ENCODE data around the gene CRTC3.
A peak's percentile ranks its signal among the peaks of the same experiment; 100 is the strongest.

CRTC3 gene

DNA sequence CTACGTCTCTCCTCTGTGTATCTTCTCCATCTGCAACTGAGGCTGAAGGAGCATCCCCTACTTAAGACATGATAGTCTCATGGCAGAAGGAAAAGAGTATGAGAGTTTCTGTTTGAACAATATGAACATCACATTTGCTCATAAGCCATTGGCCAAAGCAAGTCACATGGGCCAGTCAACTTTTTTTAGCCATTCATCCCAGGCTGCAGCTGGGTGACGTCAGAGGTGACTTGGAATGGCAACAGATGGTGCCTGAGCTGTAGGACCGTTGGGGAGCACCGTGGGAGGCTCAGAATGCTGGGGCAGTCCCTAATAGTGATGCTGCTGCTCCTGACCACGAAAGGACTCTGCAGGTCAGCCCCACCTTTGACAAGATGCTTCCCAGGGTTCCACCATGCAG lies 58.7 kb downstream of the CRTC3 start:
- DNase-seq (ENCODE audit: extremely low read depth, low read depth), result no peak
- TF ChIP-seq, protein P1, sequence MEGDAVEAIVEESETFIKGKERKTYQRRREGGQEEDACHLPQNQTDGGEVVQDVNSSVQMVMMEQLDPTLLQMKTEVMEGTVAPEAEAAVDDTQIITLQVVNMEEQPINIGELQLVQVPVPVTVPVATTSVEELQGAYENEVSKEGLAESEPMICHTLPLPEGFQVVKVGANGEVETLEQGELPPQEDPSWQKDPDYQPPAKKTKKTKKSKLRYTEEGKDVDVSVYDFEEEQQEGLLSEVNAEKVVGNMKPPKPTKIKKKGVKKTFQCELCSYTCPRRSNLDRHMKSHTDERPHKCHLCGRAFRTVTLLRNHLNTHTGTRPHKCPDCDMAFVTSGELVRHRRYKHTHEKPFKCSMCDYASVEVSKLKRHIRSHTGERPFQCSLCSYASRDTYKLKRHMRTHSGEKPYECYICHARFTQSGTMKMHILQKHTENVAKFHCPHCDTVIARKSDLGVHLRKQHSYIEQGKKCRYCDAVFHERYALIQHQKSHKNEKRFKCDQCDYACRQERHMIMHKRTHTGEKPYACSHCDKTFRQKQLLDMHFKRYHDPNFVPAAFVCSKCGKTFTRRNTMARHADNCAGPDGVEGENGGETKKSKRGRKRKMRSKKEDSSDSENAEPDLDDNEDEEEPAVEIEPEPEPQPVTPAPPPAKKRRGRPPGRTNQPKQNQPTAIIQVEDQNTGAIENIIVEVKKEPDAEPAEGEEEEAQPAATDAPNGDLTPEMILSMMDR (IDR thresholded peaks at IDR 0.05; ENCODE audit: low read depth, low read length, missing control alignments), result no peak
- no peak overlapping the region for H3K4me3 ChIP-seq (replicated peaks; ENCODE audit: low read depth, low read length)

DNA sequence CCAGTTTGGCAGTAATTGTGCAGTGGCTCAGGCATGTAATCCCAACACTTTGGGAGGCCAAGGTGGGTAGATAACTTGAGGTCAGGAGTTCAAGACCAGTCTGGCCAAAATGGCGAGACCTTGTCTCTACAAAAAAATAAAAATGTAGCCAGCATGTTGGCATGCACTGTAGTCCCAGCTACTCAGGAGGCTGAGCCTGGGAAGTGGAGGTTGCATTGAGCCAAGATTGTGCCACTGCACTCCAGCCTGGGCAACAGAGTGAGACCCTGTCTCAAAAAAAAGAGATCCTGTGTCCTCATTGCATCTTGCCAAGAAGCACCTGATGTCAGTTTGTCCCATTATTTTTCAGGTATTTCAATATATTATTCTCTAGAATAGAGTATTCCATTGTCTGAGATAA lies 61.8 kb downstream of the CRTC3 start:
- H3K4me3 ChIP-seq (replicated peaks; ENCODE audit: low read depth, low read length), result no peak overlapping the region
- TF ChIP-seq, protein P1 (IDR thresholded peaks at IDR 0.05; ENCODE audit: low read depth, low read length, missing control alignments), result no peak
- no peak for DNase-seq (ENCODE audit: extremely low read depth, low read depth)

DNA sequence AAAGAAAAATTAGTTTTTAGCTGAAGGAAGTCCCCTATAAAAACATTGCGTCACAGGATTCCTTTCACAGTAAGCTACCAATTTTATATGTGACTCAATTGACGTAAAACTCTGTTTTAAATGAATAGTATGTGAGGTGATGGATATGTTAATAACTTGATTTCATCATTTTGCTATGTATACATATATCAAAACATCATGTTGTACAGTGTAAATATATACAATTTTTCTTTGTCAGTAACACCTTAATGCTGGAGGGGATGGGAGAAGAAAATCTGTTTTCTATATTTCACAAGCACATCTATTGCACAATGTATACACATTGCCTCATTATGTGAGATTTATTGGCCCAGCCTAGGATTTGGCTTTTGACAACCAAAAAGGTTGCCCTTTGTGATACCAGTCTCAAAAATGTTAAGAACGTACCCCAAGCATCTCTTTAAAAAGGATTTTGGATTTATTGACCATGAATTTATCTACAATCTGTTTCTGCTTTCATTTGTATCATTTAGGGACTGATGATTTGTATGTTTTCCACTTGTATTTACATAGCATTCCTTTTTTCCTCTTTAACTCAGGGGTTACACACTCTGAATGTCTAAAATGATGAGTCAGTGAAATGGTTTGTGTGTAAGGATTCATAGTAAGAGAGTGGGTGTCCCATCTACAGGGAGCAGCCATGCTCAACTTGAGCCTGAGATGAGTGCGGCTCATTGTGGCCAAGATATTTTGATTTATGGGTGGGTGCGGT lies 62.6 kb downstream of the CRTC3 start:
- TF ChIP-seq, protein P1 (IDR thresholded peaks at IDR 0.05; ENCODE audit: low read depth, low read length, missing control alignments), result no peak
- no peak overlapping the region for H3K4me3 ChIP-seq (replicated peaks; ENCODE audit: low read depth, low read length)
- peak; percentile 39 for DNase-seq (ENCODE audit: extremely low read depth, low read depth)

GRCh38 chr15:90593499-90594158 lies 63.9 kb downstream of the CRTC3 start:
- no peak for DNase-seq (ENCODE audit: extremely low read depth, low read depth)
- TF ChIP-seq, protein P1 (IDR thresholded peaks at IDR 0.05; ENCODE audit: low read depth, low read length, missing control alignments), result no peak
- H3K4me3 ChIP-seq (replicated peaks; ENCODE audit: low read depth, low read length), result no peak overlapping the region

DNA sequence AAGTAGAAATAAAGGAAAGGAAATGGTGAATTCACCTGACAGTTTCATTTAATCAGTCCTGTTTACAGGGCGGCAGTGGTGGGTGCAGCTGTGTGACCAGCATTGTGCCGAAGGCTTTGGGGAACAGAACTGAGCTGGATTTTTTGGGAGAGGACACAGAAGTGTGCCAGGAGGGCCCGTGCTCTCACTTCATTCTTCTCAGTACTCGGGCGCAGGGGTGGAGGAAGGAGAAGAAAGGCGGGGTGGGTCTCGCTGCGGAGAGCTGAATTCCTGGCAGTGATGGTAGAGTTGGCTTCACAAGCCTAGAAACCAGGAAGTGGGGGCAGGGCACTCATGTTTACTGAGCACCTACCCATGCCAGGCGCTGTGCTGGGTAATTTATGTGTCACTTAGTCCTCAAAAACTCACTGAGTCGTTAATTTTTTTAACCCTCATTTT lies 64.6 kb downstream of the CRTC3 start:
- H3K4me3 ChIP-seq (replicated peaks; ENCODE audit: low read depth, low read length), result no peak overlapping the region
- no peak for DNase-seq (ENCODE audit: extremely low read depth, low read depth)
- TF ChIP-seq, protein P1 (IDR thresholded peaks at IDR 0.05; ENCODE audit: low read depth, low read length, missing control alignments), result no peak

DNA sequence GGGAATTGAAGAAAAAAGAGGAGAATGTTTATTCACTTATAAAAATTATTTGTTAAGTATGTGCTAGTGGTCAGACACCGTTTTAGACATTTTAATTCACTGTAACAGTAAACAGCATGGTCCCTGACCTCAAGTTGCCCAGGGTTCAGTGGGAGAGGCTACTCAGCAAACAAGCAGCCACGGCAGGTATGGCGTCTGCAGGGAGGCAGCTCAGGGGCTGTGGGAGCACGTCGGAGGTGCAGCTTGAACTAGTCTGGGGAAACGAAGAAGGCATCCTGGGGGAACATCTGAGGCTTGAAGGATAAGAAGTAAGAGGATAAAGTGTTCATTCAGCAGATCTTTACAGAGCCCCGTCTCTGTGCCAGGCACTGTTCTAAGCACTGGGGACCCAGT lies 66.0 kb downstream of the CRTC3 start:
- no peak overlapping the region for H3K4me3 ChIP-seq (replicated peaks; ENCODE audit: low read depth, low read length)
- no peak for DNase-seq (ENCODE audit: extremely low read depth, low read depth)
- TF ChIP-seq, protein P1 (IDR thresholded peaks at IDR 0.05; ENCODE audit: low read depth, low read length, missing control alignments), result no peak

Measured in HFF-Myc (cell line).